Caco-2 (cell line): ENCODE data around the gene KCNJ11. TPM values are rescaled to one million over a fixed set of nuclear protein-coding genes. Genes with fewer than 3 reads are reported as not detected.
"Not testable (repeated sequence)": the region's sequence is repeated elsewhere in the genome, so short reads cannot be mapped to it uniquely, and the experiment has no call there.

Experiments
- BruUV-seq: library from RNA; stranded (reverse); fragments of 400-500 nt; replicated peaks from 2 replicates; lab custom pipeline; 2021; lab: Mats Ljungman, UMichigan
- CTCF ChIA-PET: fragments of 300-600 bp; sonication (Branson Sonifier 250); formaldehyde crosslinking; loops from one replicate; lab custom pipeline; 2022; ENCODE audit warnings: antibody characterized with exemption; lab: Charles Lee
- POLR2A ChIA-PET: fragments of 300-600 bp; sonication (Branson Sonifier 250); formaldehyde crosslinking; loops from one replicate; lab custom pipeline; 2022; ENCODE audit warnings: antibody characterized with exemption; lab: Charles Lee
- DNase-seq, 2 experiments: peaks; one replicate each; pipeline versions ENCODE4 v3.0.0 to v3.0.0-alpha.2; 2020 to 2022
- H3K27me3 ChIP-seq: replicated peaks from 2 replicates; pipeline ENCODE4 v1.6.0; 2011; ENCODE audit warnings: low read length; ENCODE audit not compliant: control insufficient read depth, insufficient read depth
- H3K36me3 ChIP-seq: 2 replicates; pipeline ENCODE4 v1.5.1; 2011; ENCODE audit warnings: low read length; ENCODE audit not compliant: control insufficient read depth, insufficient read depth
- H3K4me1 ChIP-seq: fragments of 250-450 bp; sonication (Bioruptor Pico); 2 replicates; pipeline ENCODE4 v1.5.1; 2020; ENCODE audit warnings: mild to moderate bottlenecking
- H3K4me3 ChIP-seq: 2 replicates; pipeline ENCODE4 v1.5.1; 2011; ENCODE audit warnings: low read depth, mild to moderate bottlenecking, control low read depth, low read length
- H3K9me3 ChIP-seq: fragments of 250-450 bp; sonication (Bioruptor Pico); 2 replicates; pipeline ENCODE4 v1.5.1; 2020; ENCODE audit warnings: mild to moderate bottlenecking, moderate library complexity
- H3K27ac Mint-ChIP-seq: one replicate; pipeline ENCODE4 v1.8.0; 2022; ENCODE audit warnings: mixed read lengths; ENCODE audit not compliant: unreplicated experiment
- H3K27me3 Mint-ChIP-seq: one replicate; pipeline ENCODE4 v1.8.0; 2022; ENCODE audit warnings: mixed read lengths; ENCODE audit not compliant: insufficient read depth, unreplicated experiment
- H3K36me3 Mint-ChIP-seq: one replicate; pipeline ENCODE4 v1.8.0; 2022; ENCODE audit warnings: mild to moderate bottlenecking, mixed read lengths; ENCODE audit not compliant: insufficient read depth, unreplicated experiment
- H3K4me1 Mint-ChIP-seq: one replicate; pipeline ENCODE4 v1.8.0; 2022; ENCODE audit warnings: low read depth, mixed read lengths; ENCODE audit not compliant: unreplicated experiment
- H3K4me3 Mint-ChIP-seq: one replicate; pipeline ENCODE4 v1.8.0; 2022; ENCODE audit warnings: mild to moderate bottlenecking, moderate library complexity, mixed read lengths; ENCODE audit not compliant: unreplicated experiment
- H3K9me3 Mint-ChIP-seq: one replicate; pipeline ENCODE4 v1.8.0; 2022; ENCODE audit warnings: mixed read lengths; ENCODE audit not compliant: unreplicated experiment
- intact Hi-C: fragments of 100-400 bp; cut with micrococcal nuclease; formaldehyde crosslinking; loops from one replicate; pipeline ENCODE4 v1.10.0; 2022; ENCODE audit not compliant: unreplicated experiment
- total RNA-seq: library from RNA; stranded (reverse); gene quantifications from 2 replicates; pipeline ENCODE4 v1.2.3, GENCODE V29; 2022
- TF ChIP-seq, protein P1 (sequence below), 2 experiments: fragments of 200-600 bp in 1 of 2; IDR thresholded peaks; 1 replicate in 1 of 2; 2 replicates in 1 of 2; pipeline versions ENCODE4 v1.5.1 to v1.8.0; 2011 to 2022; ENCODE audit warnings: antibody characterized with exemption in 1 of 2, control low read depth in 1 of 2, inconsistent platforms in 1 of 2, low read depth in 1 of 2, low read length in 1 of 2, mild to moderate bottlenecking in 1 of 2, moderate library complexity in 1 of 2; ENCODE audit not compliant: insufficient read depth in 1 of 2, severe bottlenecking in 1 of 2, unreplicated experiment in 1 of 2

KCNJ11 gene
- total RNA-seq, 1 experiment from 2014 or later = 3.4 TPM

DNA sequence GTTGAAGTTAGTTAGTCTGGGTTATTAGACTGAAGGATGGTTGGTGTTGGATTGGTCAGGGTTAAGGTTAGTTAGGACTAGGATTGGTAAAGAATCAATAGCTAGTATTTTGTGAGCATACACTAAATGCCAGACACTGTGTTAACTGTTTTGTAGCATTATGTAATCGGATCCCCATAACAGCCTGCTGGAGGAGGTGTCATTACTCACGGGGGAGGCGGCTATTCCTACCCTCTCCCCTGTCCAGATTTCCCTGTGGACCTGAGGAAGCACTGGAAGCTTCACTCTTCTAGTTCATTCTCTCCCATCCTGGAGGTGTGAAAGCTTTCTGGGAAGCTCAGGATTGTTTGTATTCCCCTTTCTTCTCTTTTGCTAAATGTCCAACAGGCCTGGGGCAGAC is 40.5 kb upstream of the KCNJ11 start:
- intact Hi-C loops = no loop called here
- no peak for DNase-seq
- Histone ChIP-seq H3K4me3 (no peak overlapping the region), H3K27me3 (no peaks in the 10 kb centered on the region; the same call in 1 of the 2 replicates), H3K4me1 (peaks cover 1% of the 10 kb centered on the region), H3K9me3 (no peaks in the 10 kb centered on the region), H3K36me3 (no peaks in the 10 kb centered on the region)
- no peaks in the 10 kb centered on the region for H3K9me3 Mint-ChIP-seq
- CTCF ChIA-PET = interaction anchor here (1.0 kb wide), 1 partner anchor 45 kb away, joined by 3 read pairs; no protein-coding TSS in a partner anchor
- TF ChIP-seq, protein P1, sequence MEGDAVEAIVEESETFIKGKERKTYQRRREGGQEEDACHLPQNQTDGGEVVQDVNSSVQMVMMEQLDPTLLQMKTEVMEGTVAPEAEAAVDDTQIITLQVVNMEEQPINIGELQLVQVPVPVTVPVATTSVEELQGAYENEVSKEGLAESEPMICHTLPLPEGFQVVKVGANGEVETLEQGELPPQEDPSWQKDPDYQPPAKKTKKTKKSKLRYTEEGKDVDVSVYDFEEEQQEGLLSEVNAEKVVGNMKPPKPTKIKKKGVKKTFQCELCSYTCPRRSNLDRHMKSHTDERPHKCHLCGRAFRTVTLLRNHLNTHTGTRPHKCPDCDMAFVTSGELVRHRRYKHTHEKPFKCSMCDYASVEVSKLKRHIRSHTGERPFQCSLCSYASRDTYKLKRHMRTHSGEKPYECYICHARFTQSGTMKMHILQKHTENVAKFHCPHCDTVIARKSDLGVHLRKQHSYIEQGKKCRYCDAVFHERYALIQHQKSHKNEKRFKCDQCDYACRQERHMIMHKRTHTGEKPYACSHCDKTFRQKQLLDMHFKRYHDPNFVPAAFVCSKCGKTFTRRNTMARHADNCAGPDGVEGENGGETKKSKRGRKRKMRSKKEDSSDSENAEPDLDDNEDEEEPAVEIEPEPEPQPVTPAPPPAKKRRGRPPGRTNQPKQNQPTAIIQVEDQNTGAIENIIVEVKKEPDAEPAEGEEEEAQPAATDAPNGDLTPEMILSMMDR (IDR thresholded peaks at IDR 0.05; ENCODE audit: insufficient read depth in 1 of 2, low read depth in 1 of 2, low read length in 1 of 2, severe bottlenecking in 1 of 2, unreplicated experiment in 1 of 2) = no peak
- H3K27me3 Mint-ChIP-seq = no peaks in the 10 kb centered on the region
- H3K36me3 Mint-ChIP-seq = no peaks in the 10 kb centered on the region
- no peak overlapping the region for H3K27ac Mint-ChIP-seq
- POLR2A ChIA-PET = no interaction called here
- H3K4me1 Mint-ChIP-seq = peaks cover 3% of the 10 kb centered on the region
- no TSS peak for BruUV-seq
- no peak overlapping the region for H3K4me3 Mint-ChIP-seq

DNA sequence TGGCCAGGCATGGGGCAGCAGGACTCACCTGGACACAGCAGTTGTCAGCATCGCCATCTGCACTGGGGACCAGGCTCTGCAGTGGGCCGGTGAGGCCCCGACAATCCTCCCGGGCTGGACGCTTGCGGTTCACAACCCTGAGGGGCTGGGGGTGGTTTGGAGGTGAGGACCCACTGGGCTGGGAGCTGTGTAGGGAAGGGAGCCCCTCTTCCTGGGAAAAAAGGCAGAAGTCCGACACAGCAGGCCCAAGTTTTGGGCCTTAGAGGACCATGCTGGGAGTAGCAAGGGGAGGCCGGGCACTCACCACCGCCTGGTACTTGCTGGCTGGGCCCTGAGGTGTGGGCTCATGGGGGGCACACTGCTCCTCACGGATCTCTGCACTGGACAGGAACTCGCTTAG is 39.8 kb upstream of the KCNJ11 start:
- Mint-ChIP-seq H3K36me3 (no peaks in the 10 kb centered on the region), H3K4me1 (peaks cover 10% of the 10 kb centered on the region), H3K9me3 (no peaks in the 10 kb centered on the region), H3K27me3 (no peaks in the 10 kb centered on the region), H3K27ac (no peak overlapping the region), H3K4me3 (no peak overlapping the region)
- TF ChIP-seq, protein P1 (IDR thresholded peaks at IDR 0.05; ENCODE audit: insufficient read depth in 1 of 2, low read depth in 1 of 2, low read length in 1 of 2, severe bottlenecking in 1 of 2, unreplicated experiment in 1 of 2) = no peak
- ChIA-PET POLR2A (no interaction called here), CTCF (interaction anchor here (1.0 kb wide), 1 partner anchor 44 kb away, joined by 3 read pairs; no protein-coding TSS in a partner anchor)
- no peaks in the 10 kb centered on the region for H3K9me3 ChIP-seq
- no peaks in the 10 kb centered on the region for H3K27me3 ChIP-seq
- H3K4me1 ChIP-seq = peaks cover 8% of the 10 kb centered on the region
- intact Hi-C loops = no loop called here
- no peaks in the 10 kb centered on the region for H3K36me3 ChIP-seq
- H3K4me3 ChIP-seq = no peak overlapping the region
- BruUV-seq = no TSS peak
- no peak for DNase-seq

DNA sequence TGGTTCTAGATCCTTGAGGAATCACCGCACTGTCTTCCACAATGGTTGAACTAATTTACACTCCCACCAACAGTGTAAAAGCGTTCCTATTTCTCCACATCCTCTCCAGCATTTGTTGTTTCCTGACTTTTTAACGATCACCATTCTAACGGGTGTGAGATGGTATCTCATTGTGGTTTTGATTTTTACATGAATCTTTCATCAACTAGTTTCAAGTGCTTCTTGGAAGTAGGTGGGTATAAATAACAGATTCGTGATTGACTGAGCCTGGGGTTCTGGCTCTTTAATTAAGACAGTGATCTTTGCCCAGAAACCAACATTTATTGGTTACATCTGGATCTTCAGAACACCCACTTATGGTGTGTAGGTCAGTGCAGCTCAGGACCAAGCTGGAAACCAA is 37.8 kb upstream of the KCNJ11 start:
- H3K9me3 ChIP-seq, BruUV-seq, CTCF ChIA-PET, H3K9me3 Mint-ChIP-seq, POLR2A ChIA-PET, H3K27me3 Mint-ChIP-seq, H3K4me1 ChIP-seq, H3K4me3 ChIP-seq, H3K27ac Mint-ChIP-seq, intact Hi-C loops, H3K36me3 ChIP-seq, H3K36me3 Mint-ChIP-seq, H3K27me3 ChIP-seq, DNase-seq, H3K4me3 Mint-ChIP-seq: not testable (repeated sequence)
- H3K4me1 Mint-ChIP-seq = peaks cover 12% of the 10 kb centered on the region
